DMS53 treated with DMSO at 0.1 percent for 48 hours (cell line): ENCODE data around the gene PRKG1.

ENCODE experiments used
- DNase-seq: peaks from one replicate; lab custom pipeline; 2025; ENCODE audit not compliant: unreplicated experiment; lab: John Stamatoyannopoulos, UW

Gene PRKG1

GRCh38 chr10:51956822-51957221 is 882.5 kb downstream of the PRKG1 start:
- no peak for DNase-seq

GRCh38 chr10:51960494-51960895 is 886.2 kb downstream of the PRKG1 start:
- peak; percentile 38 for DNase-seq

- DNase-seq, result no peak
Observed at GRCh38 chr10:51961401-51961800, 887.1 kb downstream of the PRKG1 start.

- DNase-seq, result no peak
Observed at GRCh38 chr10:51964630-51965029, 890.3 kb downstream of the PRKG1 start.

- no peak for DNase-seq
Observed at GRCh38 chr10:51965451-51965850, 891.2 kb downstream of the PRKG1 start.

GRCh38 chr10:51972733-51973346 is 898.6 kb downstream of the PRKG1 start:
- no peak for DNase-seq

GRCh38 chr10:51980752-51981151 is 906.5 kb downstream of the PRKG1 start:
- DNase-seq, result no peak

GRCh38 chr10:51981731-51982130 is 907.4 kb downstream of the PRKG1 start:
- no peak for DNase-seq

GRCh38 chr10:51983481-51983880 is 909.2 kb downstream of the PRKG1 start:
- no peak for DNase-seq

GRCh38 chr10:51985336-51985735 is 911.0 kb downstream of the PRKG1 start:
- DNase-seq, result no peak

GRCh38 chr10:51986516-51986915 is 912.2 kb downstream of the PRKG1 start:
- peak; percentile 77 for DNase-seq

- DNase-seq, result no peak
Observed at GRCh38 chr10:51993475-51993874, 919.2 kb downstream of the PRKG1 start.

- no peak for DNase-seq
Observed at GRCh38 chr10:51999096-51999495, 924.8 kb downstream of the PRKG1 start.

GRCh38 chr10:52004342-52004949 is 930.2 kb downstream of the PRKG1 start:
- DNase-seq, result peak; percentile 25

GRCh38 chr10:52007091-52007490 is 932.8 kb downstream of the PRKG1 start:
- no peak for DNase-seq

- DNase-seq, result no peak
Observed at GRCh38 chr10:52011118-52011517, 936.8 kb downstream of the PRKG1 start.

GRCh38 chr10:52019077-52019555 is 944.8 kb downstream of the PRKG1 start:
- no peak for DNase-seq

GRCh38 chr10:52019656-52020055 is 945.4 kb downstream of the PRKG1 start:
- DNase-seq, result no peak

- no peak for DNase-seq
Observed at GRCh38 chr10:52020173-52020572, 945.9 kb downstream of the PRKG1 start.

GRCh38 chr10:52020702-52021101 is 946.4 kb downstream of the PRKG1 start:
- no peak for DNase-seq

- DNase-seq, result no peak
Observed at GRCh38 chr10:52027055-52027705, 952.9 kb downstream of the PRKG1 start.

GRCh38 chr10:52028523-52028858 is 954.2 kb downstream of the PRKG1 start:
- DNase-seq, result no peak
